GM18868 (cell line): ENCODE data around the gene KIF25.
"Not testable (repeated sequence)": the region's sequence is repeated elsewhere in the genome, so short reads cannot be mapped to it uniquely, and the experiment has no call there.

Experiments used
- ATAC-seq: cut with Tn5 transposase; IDR thresholded peaks from one replicate; pipeline ENCODE4 v1.9.1; 2021; ENCODE audit warnings: mild to moderate bottlenecking, moderate library complexity; ENCODE audit not compliant: unreplicated experiment

The KIF25 gene

DNA sequence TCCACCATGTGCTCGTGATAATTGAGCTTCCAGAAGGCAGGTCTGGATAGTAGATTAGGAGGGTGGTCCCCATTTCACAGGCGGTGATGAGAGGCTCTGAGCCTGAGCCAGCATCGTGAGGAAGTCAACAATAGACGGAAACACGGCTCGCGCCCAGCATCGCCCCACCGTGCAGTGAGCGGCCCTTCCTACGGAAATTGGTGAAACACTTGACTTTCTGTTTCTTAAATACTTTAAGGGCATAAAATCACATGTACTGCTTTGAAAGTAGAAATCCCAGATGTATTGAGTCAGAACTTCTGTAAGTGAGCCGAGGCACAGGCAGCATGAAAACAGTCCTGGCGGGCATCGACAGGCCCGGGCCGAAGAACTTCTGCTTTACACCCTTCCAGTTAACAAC lies 4.3 kb upstream of the KIF25 start:
- ATAC-seq = no peak

DNA sequence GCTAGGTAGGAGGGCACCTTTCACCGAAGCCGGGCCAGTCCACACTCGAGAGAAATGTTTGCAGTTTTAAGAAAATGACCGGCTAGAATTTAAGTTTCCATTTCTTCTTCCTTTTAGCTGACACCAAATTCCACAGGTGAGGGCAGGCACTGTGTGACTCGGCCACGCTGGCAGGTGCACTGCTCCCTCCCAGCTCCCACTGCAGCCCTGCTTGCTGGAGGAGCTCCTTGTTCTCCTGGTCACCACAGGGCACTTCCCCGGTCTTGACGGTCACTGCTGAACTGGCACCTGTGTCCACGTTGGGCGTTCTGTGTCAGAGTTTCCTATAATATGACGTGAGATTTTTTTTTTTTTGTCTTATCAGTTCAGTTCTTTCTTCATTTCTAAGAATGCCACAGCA lies 3.6 kb upstream of the KIF25 start:
- ATAC-seq = no peak

DNA sequence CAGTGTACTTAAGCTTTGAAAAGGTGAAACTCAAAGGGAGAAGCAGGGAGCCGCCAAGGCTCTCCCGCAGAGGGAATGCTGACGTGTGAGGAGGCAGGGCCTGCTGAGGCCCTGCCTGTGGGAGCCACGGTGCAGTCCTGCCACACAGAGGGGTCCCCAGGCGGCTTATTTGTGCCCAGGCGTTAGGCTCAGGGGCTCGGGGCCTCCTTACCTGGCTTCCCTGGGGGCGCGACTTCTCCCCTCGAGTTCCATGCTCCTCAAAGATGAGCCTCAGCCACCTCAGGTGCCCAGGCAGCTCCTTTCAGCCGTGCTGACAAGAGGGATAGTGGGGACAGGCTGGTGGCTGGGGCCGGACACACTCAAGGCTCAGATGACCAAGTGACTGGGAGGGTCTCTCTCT lies 2.2 kb upstream of the KIF25 start:
- ATAC-seq = no peak

DNA sequence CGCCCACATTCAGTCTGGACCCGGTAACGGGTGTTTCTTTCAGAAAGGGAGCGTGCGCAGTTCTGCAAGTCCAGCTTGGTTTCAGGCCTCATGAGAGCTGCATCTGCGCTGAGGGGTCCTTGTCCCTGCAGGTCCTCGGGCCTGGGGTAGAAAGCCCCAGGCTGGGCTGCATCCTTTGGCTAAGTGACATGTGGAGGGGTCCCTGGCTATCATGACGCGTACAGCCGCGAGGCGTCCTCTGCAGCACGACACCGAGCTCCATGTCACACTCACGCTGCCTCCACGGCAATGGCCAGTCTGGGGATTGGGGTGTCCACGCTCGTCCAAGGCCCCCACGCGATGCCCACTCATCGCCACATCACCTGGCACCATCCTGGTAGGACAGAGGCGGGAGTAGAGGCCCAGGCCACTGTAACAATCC lies 1.7 kb upstream of the KIF25 start:
- ATAC-seq = no peak

DNA sequence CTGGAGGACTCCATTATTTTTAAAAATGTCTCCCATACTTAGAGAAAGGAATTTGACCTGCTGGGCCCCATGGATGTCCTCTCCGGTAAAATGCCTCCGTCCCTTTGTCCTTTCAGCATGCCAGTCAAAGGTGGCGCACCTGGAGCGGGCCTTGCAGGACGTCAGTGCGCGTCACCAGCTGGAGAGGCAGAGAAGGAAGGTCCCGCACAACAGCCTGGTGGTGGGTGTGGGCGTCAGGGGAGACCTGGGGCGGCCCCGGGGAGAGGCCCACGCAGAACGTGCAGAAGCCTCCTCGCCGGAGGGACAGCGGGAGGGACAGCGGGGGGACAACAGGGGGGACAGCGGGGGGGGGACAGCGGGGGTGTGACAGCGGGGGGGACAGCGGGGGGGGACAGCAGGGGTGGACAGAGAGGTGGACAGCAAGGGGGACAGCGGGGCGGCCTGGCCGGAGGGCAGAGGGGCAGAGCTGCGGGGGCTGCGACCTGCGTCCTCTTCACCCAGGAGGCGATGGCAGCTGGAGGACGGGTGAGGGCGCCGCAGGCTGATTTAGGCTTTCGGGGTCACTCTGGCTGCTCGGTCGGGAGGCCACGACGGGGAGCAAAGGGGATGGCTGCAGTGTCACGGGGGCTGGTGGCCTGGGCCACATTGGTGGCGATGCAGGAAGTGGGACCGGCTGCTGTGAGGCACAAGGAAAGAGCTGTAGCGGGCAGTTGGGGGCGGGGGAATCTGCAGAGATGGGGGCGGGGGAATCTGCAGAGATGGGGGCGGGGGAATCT lies 859 bp upstream of the KIF25 start:
- ATAC-seq = no peak

DNA sequence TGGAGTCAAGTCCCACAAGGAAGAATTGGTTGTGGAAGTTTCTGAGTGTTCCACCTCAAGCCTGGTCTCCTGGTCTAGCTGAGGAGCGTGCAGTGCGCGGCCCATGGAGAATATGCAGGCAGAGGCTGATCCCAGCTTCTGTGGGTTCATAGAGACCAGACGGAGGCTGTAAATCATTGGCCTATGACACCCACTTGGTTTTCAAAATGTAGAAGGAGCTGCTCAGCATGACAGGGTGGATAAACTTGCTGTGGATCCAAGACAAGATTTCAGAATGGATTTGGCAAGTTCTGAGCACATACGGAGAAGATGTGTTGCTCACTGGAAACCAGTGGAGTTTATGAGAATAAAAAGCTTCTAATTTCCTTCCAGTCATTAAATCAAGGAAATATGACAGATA lies 744 bp downstream of the KIF25 start:
- ATAC-seq = no peak

DNA sequence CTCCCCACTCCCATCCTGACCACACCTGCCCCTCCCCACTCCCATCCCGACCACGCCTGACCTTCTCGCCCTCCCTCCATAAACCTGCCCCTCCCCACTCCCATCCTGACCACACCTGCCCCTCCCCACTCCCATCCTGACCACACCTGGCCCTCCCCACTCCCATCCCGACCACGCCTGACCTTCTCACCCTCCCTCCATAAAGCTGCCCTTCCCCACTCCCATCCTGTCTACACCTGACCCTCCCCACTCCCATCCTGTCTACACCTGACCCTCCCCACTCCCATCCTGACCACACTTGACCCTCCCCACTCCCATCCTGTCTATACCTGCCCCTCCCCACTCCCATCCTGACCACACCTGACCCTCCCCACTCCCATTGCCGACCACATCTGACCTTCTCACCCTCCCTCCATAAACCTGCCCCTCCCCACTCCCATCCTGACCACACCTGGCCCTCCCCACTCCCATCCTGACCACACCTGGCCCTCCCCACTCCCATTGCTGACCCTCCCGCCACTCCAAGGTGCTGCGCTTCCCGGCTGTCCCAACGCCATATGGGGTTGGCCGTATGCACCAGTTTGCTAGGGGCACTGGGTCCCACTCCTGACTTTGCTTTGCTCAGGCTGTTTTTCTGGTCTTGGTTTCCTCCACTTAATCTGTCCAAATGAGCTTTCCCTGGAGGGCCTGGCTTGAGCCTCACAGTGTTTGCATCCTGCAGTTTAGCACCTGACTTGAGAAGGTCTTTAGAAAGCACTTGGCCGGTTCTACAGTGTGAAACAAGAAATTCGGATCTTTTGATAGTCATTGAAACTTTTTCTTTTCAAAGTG lies 2.9 kb downstream of the KIF25 start:
- no peak for ATAC-seq

DNA sequence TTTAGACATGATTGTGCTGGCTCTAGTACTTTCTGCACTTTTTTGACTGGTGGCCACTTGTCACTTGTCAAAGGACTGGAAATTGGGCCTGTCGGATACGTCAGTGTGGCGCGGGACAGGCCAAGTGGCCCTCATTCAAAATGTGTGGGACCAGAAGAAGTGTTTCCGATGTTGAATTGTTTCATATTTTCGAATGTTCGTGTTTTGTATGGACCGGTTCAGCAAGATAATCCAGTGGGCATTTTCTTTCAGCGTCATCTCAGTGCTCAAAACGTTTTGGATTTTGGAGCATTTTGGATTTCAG lies 3.5 kb downstream of the KIF25 start:
- no peak for ATAC-seq

DNA sequence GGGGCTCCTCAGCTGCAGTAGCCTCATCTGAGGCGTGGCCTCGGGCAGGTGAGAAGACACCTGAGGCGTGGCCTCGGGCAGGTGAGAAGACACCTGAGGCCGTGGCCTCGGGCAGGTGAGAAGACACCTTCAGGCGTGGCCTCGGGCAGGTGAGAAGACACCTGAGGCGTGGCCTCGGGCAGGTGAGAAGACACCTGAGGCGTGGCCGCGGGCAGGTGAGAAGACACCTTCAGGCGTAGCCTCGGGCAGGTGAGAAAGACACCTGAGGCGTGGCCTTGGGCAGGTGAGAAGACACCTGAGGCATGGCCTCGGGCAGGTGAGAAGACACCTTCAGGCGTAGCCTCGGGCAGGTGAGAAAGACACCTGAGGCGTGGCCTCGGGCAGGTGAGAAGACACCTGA lies 4.0 kb downstream of the KIF25 start:
- not testable (repeated sequence) for ATAC-seq

DNA sequence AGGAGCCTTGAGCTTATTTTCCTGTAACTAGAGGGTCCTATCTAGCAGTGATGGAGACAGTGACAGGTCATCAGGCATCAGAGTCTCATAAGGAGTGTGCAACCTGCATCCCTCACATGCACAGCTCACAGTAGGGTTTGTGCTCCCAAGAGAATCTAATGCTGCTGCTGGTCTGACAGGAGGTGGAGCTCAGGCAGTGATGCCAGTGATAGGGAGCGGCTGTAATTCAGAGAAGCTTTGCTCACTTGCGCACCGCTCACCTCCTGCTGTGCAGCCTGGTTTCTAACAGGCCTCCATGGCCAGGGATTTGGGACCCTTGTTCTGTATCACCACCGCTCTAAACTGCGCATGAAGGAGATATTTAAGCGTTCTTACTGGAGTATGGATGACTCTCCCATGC lies 5.3 kb downstream of the KIF25 start:
- ATAC-seq = no peak

DNA sequence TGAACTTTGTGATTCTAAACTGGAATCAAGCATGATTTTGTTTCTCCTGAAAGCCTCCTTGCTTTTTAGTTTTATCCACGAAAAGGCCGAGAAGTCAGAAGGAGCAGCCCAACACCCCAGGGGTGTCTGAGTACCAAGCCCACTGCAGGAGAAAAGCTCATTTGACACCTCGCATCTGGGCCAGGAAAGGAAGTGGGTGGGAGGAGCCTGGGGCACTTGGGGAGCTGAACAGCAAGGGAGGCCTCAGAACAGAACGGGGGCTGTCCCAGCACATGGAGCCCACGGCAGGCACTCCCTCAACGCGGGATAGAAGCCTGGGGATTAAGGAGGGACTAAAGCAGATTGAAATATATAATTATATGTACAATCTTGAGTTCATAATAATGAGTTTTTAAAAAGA lies 6.6 kb downstream of the KIF25 start:
- ATAC-seq = no peak

DNA sequence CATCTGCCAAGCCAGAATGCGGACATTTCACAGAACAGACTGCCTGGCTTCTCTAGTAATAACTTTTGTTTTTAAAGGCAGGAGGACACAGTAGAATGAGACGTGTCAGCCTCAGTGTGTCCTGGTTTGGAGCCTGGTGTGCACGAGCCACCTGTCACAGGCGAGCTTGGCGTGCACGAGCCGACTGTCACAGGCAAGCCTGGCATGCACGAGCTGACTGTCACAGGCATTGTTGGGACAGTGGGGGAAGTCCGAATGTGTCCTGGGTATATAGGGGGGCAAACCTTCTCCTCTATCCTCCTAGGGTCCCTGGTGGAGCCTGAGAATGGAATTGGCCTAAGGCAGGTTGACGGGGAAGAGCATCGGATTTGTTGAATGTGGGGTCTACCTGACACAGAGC lies 7.5 kb downstream of the KIF25 start:
- no peak for ATAC-seq

DNA sequence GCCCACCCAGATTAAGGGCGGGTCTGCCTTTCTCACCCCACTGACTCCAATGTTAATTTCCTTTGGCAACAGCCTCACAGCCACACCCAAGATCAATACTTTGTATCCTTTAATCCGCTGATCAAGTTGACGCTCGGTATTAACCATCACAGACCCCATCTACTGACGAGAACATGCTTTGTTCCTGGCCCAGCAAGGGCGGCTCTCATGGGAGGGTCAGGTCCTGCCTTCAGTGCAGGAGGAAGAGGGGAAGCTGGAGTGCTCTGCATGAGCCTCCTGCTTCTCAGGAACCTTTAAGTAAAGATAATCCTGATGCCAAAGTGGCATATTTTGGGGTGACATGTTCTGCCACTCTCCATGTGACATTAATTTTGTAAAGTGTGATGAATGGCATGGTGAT lies 8.3 kb downstream of the KIF25 start:
- no peak for ATAC-seq

DNA sequence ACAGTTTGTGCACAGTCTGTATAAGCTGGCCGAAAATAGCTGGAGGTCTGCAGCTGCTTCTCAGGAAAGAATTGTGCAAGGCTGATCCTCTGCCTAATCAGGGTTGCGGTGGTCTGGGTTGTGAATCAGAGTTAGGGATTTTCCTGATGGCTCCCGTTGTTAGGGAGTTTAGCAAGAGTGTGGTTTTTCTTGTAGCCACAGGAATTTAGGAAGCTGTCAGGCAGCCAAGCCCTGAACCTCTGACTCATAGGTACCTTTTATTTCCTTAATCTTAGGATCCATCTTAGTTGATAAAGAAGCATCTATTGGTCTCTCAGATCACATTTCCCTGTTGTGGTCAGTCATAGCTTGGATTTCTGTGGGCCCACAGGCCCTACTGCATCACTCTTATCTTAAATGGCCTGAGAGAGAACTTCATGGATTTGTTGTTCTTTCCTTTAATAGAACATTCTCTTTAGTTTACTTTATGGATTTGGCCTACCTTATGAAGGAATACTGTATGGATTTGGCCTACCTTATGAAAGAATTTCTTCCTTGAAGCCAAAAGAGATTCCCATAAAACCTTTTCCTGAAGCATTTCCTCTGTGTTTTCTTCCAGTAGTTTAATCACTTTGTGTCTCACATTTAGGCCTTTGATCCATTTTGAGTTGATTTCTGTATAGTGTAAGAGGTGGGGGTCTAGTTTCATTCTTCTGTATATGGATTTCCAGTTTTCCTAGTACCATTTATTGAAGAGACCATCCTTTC lies 10.3 kb downstream of the KIF25 start:
- no peak for ATAC-seq

DNA sequence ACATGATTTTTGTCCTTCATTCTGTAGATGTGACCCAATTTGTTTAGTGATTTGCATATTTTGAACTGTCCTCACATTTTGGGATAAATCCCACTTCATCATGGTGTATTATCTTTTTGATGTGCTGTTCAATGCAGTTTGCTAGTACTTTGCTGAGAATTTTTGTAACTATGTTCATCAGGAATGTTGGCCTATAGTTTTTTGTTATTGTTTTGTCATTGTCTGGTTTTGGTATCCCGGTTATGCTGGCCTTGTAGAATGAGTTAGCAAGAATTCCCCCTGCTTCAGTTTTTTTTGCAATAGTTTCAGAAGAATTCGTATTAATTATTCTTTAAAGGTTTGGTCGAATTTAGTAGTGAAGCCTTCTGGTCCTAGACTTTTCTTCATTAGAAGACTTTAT lies 11.9 kb downstream of the KIF25 start:
- no peak for ATAC-seq

DNA sequence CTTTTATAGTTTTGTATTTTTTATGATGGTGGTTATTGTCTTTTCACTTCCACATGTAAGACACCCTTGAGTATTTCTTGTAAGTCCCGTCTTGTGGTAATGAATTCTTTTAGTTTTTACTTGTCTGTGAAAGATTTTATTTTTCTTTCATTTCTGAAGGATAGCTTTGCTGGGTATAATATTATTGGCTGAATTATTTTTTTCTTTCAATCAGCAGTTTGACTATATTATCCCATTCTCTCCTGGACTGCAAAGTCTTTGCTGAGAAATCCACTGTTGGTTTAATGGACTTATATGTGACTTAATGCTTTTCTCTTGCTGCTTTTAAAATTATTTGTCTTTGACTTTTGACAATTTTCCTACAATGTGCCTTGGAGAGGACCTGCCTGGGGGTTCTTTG lies 13.8 kb downstream of the KIF25 start:
- no peak for ATAC-seq

DNA sequence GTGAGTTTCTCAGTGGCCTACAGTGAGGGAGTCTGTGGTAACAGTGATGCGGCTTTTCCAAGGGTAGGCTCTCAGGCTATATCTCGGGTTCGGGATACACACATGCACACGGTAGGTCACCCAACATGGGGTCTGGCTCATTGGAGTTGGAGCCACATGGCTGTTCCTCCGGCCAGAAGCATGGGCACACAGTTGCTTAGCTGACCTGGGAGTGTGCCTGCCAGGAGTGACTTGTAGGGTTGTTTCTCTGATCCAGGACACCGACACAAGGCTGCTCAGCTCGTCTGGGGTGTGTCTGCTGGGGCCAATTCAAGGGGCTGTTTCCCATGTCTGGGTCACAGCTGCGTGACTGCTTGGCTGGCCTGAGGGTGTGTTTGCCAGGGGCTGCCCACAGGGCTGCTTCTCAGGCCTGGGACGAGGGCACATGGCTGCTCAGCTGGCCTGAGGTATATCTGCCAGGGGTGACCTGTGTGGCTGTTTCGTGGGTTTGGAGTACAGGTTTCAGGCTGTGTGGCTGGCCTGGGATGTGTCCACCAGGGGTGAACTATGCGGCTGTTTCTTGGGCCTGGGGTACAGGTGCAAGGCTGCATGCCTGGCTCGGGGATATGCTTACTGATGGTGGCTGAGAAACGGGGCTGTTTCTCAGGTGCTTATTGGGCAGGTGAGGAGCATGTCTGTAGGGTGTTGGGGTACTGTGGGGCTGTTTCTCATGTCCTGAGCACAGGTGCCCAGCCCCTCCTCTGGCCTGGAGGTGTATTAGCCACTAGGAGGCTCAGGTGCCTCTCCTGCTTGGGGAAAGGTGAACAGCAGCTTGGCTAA lies 15.2 kb downstream of the KIF25 start:
- no peak for ATAC-seq

DNA sequence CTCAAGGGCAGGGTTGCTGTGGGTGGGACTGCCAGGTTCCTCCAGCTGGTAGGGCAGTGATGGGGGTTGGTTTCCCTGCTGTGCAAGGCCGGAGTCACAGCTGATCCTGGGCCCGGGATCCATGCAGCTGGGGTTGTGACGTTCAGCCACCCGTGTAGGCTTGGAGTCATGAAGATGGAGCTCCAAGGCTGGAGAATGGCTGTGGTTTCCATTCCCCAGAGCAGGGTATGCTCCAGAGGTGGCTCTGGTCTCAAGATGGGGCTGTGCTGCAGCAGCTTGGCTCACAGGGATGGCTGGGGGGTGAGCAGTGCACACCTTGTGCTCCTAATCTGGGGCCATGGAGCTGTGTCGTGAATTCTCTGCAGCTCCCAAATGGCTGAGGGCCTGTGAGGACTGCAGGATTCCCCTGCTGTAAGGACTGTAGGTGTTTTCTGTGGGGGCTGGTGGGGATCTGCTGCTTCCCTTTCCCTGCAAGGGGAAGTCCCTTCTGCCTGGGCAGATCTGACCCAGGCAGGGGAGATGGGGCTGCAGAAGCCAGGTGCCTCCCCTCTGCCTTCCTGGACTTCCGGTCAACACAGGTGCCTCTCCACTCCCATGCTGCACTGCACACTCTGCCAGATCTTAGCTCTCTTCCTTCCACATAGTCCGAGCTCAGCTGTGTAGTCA lies 15.9 kb downstream of the KIF25 start:
- ATAC-seq = no peak

DNA sequence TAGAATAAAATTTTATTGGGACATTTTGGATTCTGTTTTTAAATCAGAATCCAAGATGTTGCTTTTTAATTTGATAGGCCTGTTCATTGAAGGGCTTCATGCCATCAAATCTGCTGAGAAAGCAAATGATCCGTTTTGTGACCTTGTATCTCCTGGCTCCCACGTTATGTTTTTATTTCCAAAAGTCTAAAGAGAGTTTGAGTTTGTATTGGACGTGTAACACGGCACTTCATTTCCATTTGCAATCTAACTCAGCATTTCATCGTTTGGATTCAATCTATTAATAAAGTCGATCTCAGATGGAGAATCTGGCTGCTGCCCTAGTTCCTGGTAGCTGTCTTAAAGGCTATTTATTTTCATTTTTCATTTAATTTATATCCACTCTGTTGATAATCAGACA lies 17.0 kb downstream of the KIF25 start:
- no peak for ATAC-seq

DNA sequence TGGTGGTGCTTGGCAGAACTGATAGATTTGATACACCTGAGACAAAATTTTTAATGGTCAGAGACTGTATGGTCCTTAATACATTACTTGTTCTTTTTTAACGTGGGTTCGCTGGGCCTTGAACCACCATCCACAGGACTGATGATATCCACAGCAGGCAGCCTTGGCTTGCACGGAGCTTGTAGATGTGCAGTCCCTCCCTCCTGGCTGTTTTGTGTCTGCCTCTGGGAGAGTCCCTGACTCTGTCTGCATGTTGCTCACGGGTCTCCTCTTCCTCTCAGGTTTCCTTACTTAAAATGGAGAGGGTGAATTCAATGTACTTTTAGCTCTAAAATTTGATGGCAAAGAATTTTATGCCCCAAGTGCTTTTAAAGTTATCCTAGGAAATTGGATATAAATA lies 17.5 kb downstream of the KIF25 start:
- ATAC-seq = no peak
